Measurements from ENCODE around the gene CCL5.
"Not testable (repeated sequence)": the region's sequence is repeated elsewhere in the genome, so short reads cannot be mapped to it uniquely, and the experiment has no call there.

The CCL5 gene

DNA sequence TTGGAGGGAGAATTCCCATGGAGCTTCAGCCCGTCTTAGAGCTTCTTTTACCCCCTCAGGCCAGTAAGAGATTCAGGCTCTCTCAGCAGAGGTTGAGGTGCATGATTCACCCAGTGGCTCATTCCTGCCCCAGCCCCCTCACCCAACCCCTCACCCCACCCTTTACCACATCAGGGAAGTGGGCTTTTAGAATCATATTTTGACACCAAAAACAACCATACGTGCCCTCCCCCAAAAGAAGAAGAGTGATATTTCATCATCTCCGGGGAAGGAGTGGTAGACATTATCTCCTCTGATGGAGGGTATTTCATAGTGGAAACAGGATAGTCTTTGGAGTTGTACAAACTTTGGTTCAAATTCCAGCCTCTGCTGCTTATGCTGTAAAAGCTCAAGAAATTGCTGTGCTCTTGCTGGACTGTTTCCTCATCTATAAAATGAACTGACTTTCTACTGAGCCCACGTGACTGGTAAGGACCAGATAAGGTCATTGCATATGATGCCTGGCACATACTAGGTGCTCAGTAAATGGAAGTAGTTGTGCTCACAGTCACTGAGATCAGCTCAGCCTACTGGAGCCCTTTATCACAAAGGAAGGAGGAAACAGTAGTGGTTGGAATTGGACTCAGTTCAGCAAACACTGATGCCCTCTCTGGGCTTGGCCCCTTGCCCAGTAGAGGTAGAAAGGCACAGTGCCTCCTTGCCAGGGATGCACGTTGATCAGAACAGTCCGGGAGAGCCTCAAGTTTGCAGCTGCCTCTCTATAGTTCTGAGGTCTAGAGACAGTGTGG lies 18.3 kb upstream of the CCL5 start:
- no peak for FAIRE-seq
- peak; percentile 34 for DNase-seq (ENCODE audit: low spot score)

DNA sequence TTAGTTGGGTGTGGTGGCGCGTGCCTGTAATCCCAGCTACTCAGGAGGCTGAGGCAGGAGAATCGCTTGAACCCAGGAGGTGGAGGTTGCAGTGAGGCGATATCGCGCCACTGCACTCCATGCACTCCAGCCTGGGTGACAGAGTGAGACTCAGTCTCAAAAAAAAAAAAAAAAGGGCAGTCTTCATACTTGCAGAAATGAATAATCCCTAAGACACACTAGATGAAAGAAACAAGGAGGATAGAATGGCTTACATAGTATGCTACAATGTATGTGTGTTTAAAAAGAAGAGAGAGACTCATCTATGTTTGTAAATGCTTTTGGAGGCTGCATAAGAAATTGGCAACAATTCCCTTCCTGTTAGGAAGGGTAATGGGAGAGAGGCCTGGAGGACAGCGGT lies 17.6 kb upstream of the CCL5 start:
- DNase-seq (ENCODE audit: low spot score); FAIRE-seq: not testable (repeated sequence)

- DNase-seq (ENCODE audit: low spot score) (no peak), FAIRE-seq (no peak)
Observed at GRCh38 chr17:35895636-35896587, 15.8 kb upstream of the CCL5 start.

GRCh38 chr17:35894206-35894605 lies 14.0 kb upstream of the CCL5 start:
- DNase-seq (ENCODE audit: low spot score) (no peak), FAIRE-seq (no peak)

DNA sequence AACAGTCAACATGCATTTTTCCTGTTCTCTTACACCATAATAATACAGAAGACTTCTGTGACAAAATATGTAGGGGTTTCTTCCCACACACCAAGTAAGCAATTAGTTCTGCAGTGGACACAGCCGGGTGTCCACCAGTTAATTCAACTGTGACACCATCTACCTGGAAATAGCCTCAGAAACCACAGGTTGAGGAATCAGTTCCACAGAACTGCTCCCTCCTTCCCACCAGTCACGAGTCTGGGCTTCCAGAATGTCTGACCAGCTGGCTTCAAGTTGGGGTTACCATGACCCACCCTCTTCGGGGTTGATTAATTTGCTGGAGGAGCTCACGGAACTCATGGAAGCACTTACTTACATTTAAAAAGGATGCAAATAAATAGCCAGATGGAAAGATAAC lies 13.6 kb upstream of the CCL5 start:
- no peak for DNase-seq (ENCODE audit: low spot score)
- FAIRE-seq = no peak

GRCh38 chr17:35892091-35893035 lies 12.2 kb upstream of the CCL5 start:
- DNase-seq (ENCODE audit: low spot score) = no peak
- no peak for FAIRE-seq

DNA sequence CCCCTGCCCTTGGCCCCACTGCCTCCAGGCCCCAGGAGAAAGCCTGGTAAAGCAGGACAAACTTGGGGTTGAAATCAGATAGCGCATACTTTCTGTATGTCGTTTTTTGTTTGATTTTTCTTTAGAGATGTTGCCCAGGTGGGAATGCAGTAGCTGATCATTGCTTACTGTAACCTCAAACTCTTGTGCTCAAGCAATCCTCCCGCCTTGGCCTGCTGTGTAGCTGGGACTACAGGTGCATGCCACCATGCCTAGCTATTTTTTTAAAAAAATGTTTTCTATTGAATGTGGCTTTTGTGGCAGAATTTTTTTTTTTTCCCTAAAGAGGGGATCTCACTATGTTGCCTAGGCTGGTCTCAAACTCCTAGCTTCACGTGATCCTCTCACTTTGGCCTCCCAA lies 11.1 kb upstream of the CCL5 start:
- FAIRE-seq = no peak
- DNase-seq (ENCODE audit: low spot score) = no peak

DNA sequence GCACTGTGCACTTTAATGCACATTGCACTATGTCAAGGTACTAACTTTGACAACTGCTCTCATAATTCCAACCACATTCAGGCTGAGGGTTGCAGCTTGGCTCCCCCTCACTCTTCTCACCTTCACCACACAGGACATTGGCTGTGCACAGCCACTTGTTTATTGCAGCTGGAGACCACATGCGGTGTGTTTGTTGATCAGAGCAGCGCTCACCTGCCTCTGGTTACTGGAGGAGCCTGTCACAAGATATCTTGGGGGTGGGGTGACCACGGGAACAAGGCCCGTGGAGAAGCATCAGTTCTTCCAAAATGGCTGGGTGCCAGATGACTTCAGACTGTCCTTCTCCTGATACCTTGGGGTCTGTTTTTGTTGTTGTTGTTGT lies 10.6 kb upstream of the CCL5 start:
- FAIRE-seq = no peak
- DNase-seq (ENCODE audit: low spot score) = no peak

- DNase-seq (ENCODE audit: low spot score) = peak; percentile 21
- FAIRE-seq = no peak
Observed at GRCh38 chr17:35889818-35890773, 9.9 kb upstream of the CCL5 start.

DNA sequence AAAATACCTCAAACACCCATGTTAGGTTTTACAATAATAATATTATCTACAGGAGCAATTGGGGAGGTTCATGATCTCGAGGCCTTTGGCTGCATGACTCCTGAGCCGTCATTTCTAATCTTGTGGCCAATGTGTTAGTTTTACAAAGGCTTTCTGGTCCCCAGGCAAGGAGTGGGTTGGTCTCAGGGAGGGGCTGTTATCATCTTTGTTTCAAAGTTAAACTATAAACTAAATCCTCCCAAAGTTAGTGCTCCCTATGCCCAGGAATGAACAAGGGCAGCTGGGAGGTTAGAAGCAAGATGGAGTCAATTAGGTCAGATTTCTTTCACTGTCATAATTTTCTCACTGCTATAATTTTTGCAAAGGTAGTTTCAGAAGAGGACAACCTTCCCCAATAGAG lies 9.1 kb upstream of the CCL5 start:
- no peak for FAIRE-seq
- DNase-seq (ENCODE audit: low spot score) = no peak

DNA sequence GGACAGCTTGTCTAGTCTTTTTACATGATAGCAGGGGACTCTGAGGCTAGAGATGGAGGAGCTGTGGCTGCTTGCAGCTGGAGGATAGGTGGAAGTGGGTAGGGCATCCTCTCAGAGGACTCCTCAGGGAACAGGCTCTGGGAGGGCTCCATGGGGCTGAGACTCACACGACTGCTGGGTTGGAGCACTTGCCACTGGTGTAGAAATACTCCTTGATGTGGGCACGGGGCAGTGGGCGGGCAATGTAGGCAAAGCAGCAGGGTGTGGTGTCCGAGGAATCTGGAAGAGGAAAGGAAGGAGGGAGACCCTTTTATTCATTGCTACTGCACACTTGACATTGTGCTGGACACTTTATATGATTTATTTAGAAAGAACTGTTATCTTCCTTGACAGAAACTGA lies 1.8 kb downstream of the CCL5 start:
- FAIRE-seq = no peak

GRCh38 chr17:35877345-35878029 lies 2.7 kb downstream of the CCL5 start:
- no peak for DNase-seq (ENCODE audit: low spot score)
- no peak for FAIRE-seq

More for the DNA sequence above, 1.8 kb downstream of the CCL5 start:
- no peak for DNase-seq (ENCODE audit: low spot score)

- no peak for FAIRE-seq
- no peak for DNase-seq (ENCODE audit: low spot score)
Observed at GRCh38 chr17:35876534-35876933, 3.6 kb downstream of the CCL5 start.

- FAIRE-seq = no peak
- DNase-seq (ENCODE audit: low spot score) = no peak
Observed at GRCh38 chr17:35875800-35876139, 4.4 kb downstream of the CCL5 start.

DNA sequence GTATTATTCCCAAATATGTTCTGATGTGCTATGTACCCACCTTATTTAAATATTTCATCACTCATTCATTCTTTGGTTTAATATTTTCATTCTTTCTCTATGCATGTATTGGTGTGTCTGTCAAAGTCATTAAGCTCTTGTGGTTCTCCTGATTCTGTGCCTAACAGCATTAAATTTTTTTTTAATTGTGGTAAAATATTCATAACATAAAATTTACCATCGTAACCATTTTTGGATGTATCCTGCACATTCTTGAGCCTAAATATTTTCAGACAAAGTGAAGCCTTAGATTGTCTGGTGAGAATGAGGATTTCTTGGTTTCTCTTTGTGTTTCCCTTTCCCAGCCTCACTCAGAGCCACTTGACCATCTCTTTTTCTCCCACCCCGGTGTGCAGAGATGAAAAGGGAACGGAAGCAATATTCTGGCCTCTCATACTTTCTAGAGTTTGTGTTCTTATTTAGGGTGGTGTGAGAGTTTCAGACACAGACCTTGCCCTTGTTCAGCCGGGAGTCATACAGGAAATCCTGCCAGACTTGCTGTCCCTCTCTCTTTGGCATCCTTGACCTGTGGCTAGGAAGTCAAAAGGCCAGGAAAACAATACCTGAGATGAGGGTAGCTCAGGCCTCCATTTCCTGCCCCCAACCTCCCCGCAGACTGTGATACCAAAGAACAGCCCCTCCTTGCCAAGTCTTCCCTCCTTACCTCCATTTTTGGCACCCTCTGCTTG lies 4.9 kb downstream of the CCL5 start:
- FAIRE-seq = no peak

DNA sequence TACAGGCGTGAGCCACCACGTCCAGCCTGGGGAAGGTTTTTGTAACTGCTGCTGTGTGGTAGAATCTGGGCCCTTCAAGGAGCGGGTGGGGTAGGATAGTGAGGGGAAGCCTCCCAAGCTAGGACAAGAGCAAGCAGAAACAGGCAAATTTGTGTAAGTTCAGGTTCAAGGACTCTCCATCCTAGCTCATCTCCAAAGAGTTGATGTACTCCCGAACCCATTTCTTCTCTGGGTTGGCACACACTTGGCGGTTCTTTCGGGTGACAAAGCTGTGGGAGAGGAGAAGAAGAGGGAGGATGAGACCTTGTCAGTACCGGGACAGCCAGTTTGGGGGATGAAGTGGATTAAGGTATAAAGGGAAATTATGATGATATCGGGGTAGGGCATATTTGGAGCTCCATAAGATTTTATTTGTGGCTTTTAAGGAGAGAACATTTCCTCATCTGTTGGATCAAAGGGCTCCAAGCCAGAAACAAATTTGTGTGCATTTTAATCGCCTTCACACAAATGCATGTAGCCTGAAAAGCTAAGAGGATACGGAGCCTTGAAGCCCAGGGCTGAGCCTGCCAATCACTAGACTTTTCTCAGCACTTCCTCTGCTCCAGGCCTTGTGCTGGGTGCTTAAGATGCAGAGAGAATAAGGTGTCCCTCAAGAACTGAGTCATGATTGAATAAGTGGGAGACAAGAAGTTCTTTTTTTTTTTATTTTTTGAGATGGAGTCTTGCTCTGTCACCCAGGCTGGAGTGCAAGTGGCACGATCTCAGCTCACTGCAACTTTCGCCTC lies 7.8 kb downstream of the CCL5 start:
- no peak for DNase-seq (ENCODE audit: low spot score)
- no peak for FAIRE-seq

More for the DNA sequence above, 4.9 kb downstream of the CCL5 start:
- no peak for DNase-seq (ENCODE audit: low spot score)

GRCh38 chr17:35870906-35871819 lies 9.0 kb downstream of the CCL5 start:
- DNase-seq (ENCODE audit: low spot score) (no peak), FAIRE-seq (no peak)
